DLD1 (cell line): Measurements from ENCODE around the gene TBC1D20.
"Not testable (repeated sequence)": the region's sequence is repeated elsewhere in the genome, so short reads cannot be mapped to it uniquely, and the experiment has no call there.

ENCODE experiments used
- in situ Hi-C: cut with HindIII; loops from 2 replicates; pipeline ENCODE4 v1.10.0; 2017; ENCODE audit warnings: low sequenced_read_pairs

The TBC1D20 gene

GRCh38 chr20:476561-477249 is 14.4 kb upstream of the TBC1D20 start:
- in situ Hi-C loops = not testable (repeated sequence)

- in situ Hi-C loops = no loop called here
Observed at GRCh38 chr20:475463-476357, 13.4 kb upstream of the TBC1D20 start.

GRCh38 chr20:474581-474980 is 12.2 kb upstream of the TBC1D20 start:
- in situ Hi-C loops = no loop called here

- in situ Hi-C loops = no loop called here
Observed at GRCh38 chr20:472889-473292, 10.6 kb upstream of the TBC1D20 start.

- in situ Hi-C loops = no loop called here
Observed at GRCh38 chr20:472137-472846, 10.0 kb upstream of the TBC1D20 start.

GRCh38 chr20:469746-470490 is 7.6 kb upstream of the TBC1D20 start:
- in situ Hi-C loops = no loop called here

- in situ Hi-C loops = no loop called here
Observed at GRCh38 chr20:467755-468154, 5.4 kb upstream of the TBC1D20 start.

- in situ Hi-C loops = no loop called here
Observed at GRCh38 chr20:461254-462198, 807 bp downstream of the TBC1D20 start.

- in situ Hi-C loops = no loop called here
Observed at GRCh38 chr20:460707-461106, 1.6 kb downstream of the TBC1D20 start.

- in situ Hi-C loops = no loop called here
Observed at GRCh38 chr20:460180-460579, 2.2 kb downstream of the TBC1D20 start.

GRCh38 chr20:458776-459175 is 3.6 kb downstream of the TBC1D20 start:
- in situ Hi-C loops = no loop called here

- in situ Hi-C loops = no loop called here
Observed at GRCh38 chr20:454951-455350, 7.4 kb downstream of the TBC1D20 start.

- in situ Hi-C loops = not testable (repeated sequence)
Observed at GRCh38 chr20:452021-452420, 10.3 kb downstream of the TBC1D20 start.

GRCh38 chr20:445514-446336 is 16.6 kb downstream of the TBC1D20 start:
- in situ Hi-C loops = no loop called here

GRCh38 chr20:444862-445426 is 17.4 kb downstream of the TBC1D20 start:
- in situ Hi-C loops = no loop called here

- in situ Hi-C loops = no loop called here
Observed at GRCh38 chr20:444117-444516, 18.2 kb downstream of the TBC1D20 start.

GRCh38 chr20:443223-443775 is 19.0 kb downstream of the TBC1D20 start:
- in situ Hi-C loops = no loop called here

- in situ Hi-C loops = no loop called here
Observed at GRCh38 chr20:440636-441035, 21.7 kb downstream of the TBC1D20 start.
